SU-DHL-6 (cell line): Measurements from ENCODE around the gene PPP6R2.
"Not testable (repeated sequence)": the region's sequence is repeated elsewhere in the genome, so short reads cannot be mapped to it uniquely, and the experiment has no call there.

ENCODE experiments used
- H2AFZ ChIP-seq: fragments of 200-600 bp; sonication (generic); 2 replicates; pipeline ENCODE4 v1.6.1; 2014; ENCODE audit warnings: low read depth, mild to moderate bottlenecking, moderate library complexity, mixed read lengths, antibody characterized with exemption, low read length; ENCODE audit not compliant: severe bottlenecking
- H3F3A ChIP-seq: fragments of 200-600 bp; shearing (Covaris generic); 2 replicates; pipeline ENCODE4 v1.6.0; 2016; ENCODE audit warnings: antibody characterized with exemption, mild to moderate bottlenecking; ENCODE audit not compliant: insufficient read depth
- H3K27ac ChIP-seq: fragments of 200-600 bp; sonication (generic); 2 replicates; pipeline ENCODE4 v1.5.1; 2016; ENCODE audit warnings: low read depth, mild to moderate bottlenecking, low read length, moderate library complexity, mixed read lengths
- H3K27me3 ChIP-seq: fragments of 200-600 bp; sonication (generic), shearing (Covaris generic); 2 replicates; pipeline ENCODE4 v1.6.0; 2014; ENCODE audit warnings: mild to moderate bottlenecking, low read length
- H3K36me3 ChIP-seq: fragments of 200-600 bp; sonication (generic); 2 replicates; pipeline ENCODE4 v1.6.1; 2014; ENCODE audit warnings: mild to moderate bottlenecking, low read length, mixed read lengths
- H3K4me2 ChIP-seq: fragments of 300-600, 200-600 bp; shearing (Covaris generic), sonication (generic); 2 replicates; pipeline ENCODE4 v1.6.0; 2014; ENCODE audit warnings: low read length, low read depth, mild to moderate bottlenecking; ENCODE audit not compliant: poor library complexity, severe bottlenecking
- H3K4me3 ChIP-seq: fragments of 200-600 bp; sonication (generic); 2 replicates; pipeline ENCODE4 v1.5.1; 2014; ENCODE audit warnings: antibody characterized with exemption, low read length, mild to moderate bottlenecking, mixed read lengths; ENCODE audit not compliant: insufficient read depth, poor library complexity, severe bottlenecking
- H3K79me2 ChIP-seq: fragments of 200-600 bp; sonication (generic); 2 replicates; pipeline ENCODE4 v1.6.1; 2014; ENCODE audit warnings: mild to moderate bottlenecking, low read length, moderate library complexity; ENCODE audit not compliant: insufficient read depth
- H3K9ac ChIP-seq: fragments of 200-600 bp; sonication (generic); 2 replicates; pipeline ENCODE4 v1.7.0; 2014; ENCODE audit warnings: mild to moderate bottlenecking, low read length
- H3K9me2 ChIP-seq: fragments of 200-600 bp; sonication (generic); replicated peaks from 2 replicates; pipeline ENCODE4 v1.6.1; 2014; ENCODE audit warnings: low read length; ENCODE audit not compliant: insufficient read depth
- H3K9me3 ChIP-seq: fragments of 200-600 bp; sonication (generic); 2 replicates; pipeline ENCODE4 v1.6.1; 2014; ENCODE audit warnings: low read length, mixed read lengths; ENCODE audit not compliant: insufficient read depth
- H4K20me1 ChIP-seq: fragments of 200-600 bp; sonication (generic); 2 replicates; pipeline ENCODE4 v1.6.1; 2014; ENCODE audit warnings: low read depth, mild to moderate bottlenecking, antibody characterized with exemption, low read length, moderate library complexity, mixed read lengths
- EZH2phosphoT487 ChIP-seq: fragments of 200-600 bp; sonication (generic), shearing (Covaris generic); conservative IDR thresholded peaks from 2 replicates; pipeline ENCODE4 v1.6.1; 2018; ENCODE audit warnings: mild to moderate bottlenecking, antibody characterized with exemption, low read length, moderate library complexity, mixed read lengths
- TF ChIP-seq, protein P1 (sequence below): fragments of 200-600 bp; sonication (generic); IDR thresholded peaks from one replicate; pipeline ENCODE4 v1.5.1; 2017; ENCODE audit warnings: antibody characterized with exemption, mild to moderate bottlenecking, low read length, moderate library complexity; ENCODE audit not compliant: insufficient read depth, poor library complexity, severe bottlenecking

Gene PPP6R2

DNA sequence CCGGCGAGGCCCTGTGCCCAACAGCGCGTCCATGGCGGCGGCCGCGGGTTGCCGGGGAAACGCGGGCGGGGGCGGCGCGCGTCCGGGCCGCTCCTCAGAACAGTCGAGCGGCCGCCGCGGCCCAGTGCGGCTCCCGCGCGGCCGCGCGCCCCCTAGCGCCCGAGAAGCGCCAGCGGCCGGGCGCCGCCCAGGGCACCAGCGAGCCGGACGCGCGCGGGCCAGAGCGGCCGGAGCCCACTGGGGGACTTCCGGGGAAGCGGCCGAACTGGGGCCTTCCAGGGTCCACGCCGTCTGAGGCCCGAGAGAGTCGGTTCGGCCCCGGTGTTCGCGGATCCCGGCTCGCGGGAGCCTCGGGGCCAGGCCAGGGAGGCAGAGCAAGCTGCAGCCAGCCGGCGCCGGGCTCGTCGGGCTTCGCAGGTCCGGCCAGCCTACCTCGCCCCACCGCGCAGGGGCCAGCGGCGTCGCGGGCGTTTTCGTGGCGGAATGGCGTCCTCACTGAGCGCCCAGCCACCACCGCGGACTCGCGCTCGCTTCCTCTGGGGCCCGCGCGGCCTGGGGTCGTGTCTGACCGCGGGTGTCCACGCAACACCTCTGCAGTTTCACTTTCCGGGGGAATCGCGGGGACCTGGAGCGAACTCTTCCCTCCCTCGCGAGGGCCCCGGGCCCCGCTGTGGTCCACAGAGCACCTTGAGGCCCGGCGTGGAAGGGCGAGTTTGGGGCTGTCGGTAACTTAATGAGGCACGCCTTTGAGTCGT, 16.0 kb upstream of the PPP6R2 start, which contains the start of gene DENND6B:
TSS of gene DENND6B (minus strand) at position 57 of the 755 bp plus-strand sequence. CDS start at position 33, 24 bp downstream.
- Histone ChIP-seq H3F3A (peaks cover 23% of the 10 kb centered on the region), H3K27ac (no peak within 1 kb of the TSS), H3K9me3 (no peaks in the 10 kb centered on the region), H3K27me3 (no peaks in the 10 kb centered on the region), H4K20me1 (no peaks in the 10 kb centered on the region), H3K9me2 (no peaks in the 10 kb centered on the region), H2AFZ (peak within 1 kb of the TSS; percentile 61), H3K36me3 (no peaks in the 10 kb centered on the region), H3K9ac (peak within 1 kb of the TSS; percentile 62), H3K4me2 (peak within 1 kb of the TSS; percentile 52), H3K79me2 (peaks cover 10% of the 10 kb centered on the region; the same call in 1 of the 2 replicates), H3K4me3 (peak within 1 kb of the TSS; percentile 51)
- no peak for TF ChIP-seq EZH2phosphoT487
- TF ChIP-seq, protein P1, sequence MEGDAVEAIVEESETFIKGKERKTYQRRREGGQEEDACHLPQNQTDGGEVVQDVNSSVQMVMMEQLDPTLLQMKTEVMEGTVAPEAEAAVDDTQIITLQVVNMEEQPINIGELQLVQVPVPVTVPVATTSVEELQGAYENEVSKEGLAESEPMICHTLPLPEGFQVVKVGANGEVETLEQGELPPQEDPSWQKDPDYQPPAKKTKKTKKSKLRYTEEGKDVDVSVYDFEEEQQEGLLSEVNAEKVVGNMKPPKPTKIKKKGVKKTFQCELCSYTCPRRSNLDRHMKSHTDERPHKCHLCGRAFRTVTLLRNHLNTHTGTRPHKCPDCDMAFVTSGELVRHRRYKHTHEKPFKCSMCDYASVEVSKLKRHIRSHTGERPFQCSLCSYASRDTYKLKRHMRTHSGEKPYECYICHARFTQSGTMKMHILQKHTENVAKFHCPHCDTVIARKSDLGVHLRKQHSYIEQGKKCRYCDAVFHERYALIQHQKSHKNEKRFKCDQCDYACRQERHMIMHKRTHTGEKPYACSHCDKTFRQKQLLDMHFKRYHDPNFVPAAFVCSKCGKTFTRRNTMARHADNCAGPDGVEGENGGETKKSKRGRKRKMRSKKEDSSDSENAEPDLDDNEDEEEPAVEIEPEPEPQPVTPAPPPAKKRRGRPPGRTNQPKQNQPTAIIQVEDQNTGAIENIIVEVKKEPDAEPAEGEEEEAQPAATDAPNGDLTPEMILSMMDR: no peak

DNA sequence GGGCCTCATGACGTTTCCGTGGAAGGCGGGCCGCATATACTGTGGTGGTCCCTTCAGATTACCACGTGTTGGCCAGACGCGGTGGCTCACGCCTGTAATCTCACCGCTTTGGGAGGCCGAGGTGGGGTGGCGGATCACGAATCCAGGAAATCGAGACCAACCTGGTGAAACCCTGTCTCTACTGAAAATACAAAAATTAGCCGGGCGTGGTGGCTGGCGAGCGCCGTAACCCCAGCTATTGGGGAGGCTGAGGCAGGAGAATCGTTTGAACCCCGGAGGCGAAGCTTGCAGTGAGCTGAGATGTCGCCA, 15.5 kb upstream of the PPP6R2 start:
- no peaks in the 10 kb centered on the region for H3K27me3 ChIP-seq
- H3K36me3 ChIP-seq: no peaks in the 10 kb centered on the region
- no peak overlapping the region for H3K4me3 ChIP-seq
- peaks cover 28% of the 10 kb centered on the region for H3F3A ChIP-seq
- no peaks in the 10 kb centered on the region for H3K9me2 ChIP-seq
- no peaks in the 10 kb centered on the region for H3K9me3 ChIP-seq
- H3K27ac ChIP-seq: no peak overlapping the region
- TF ChIP-seq, protein P1: no peak
- no peak for TF ChIP-seq EZH2phosphoT487
- no peak overlapping the region for H2AFZ ChIP-seq
- no peaks in the 10 kb centered on the region for H4K20me1 ChIP-seq
- peak overlapping the region; percentile 62; the same call in 1 of the 2 replicates for H3K9ac ChIP-seq
- peak overlapping the region; percentile 49 for H3K4me2 ChIP-seq
- H3K79me2 ChIP-seq: peaks cover 10% of the 10 kb centered on the region; the same call in 1 of the 2 replicates

DNA sequence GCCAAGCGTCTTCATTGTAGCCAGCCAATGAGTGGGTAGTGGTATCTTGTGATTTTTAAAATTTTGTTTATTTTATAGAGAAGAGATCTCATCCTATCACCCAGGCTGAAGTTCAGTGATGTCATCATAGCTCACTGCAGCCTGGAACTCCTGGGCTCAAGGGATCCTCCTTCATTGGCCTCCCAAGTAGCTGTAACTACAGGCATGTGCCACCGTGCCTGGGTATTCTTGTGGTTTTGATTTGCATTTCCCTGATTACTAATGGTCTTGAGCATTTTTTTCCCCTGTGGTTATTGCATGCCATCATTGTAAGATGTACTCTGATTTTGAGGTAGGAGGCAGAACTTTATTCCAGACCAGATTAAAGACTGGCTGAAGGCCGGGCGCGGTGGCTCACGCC, 13.9 kb upstream of the PPP6R2 start:
- Histone ChIP-seq H3K4me2 (no peak overlapping the region), H3K27me3 (no peaks in the 10 kb centered on the region), H3K79me2 (peaks cover 10% of the 10 kb centered on the region; the same call in 1 of the 2 replicates), H3K9me3 (no peaks in the 10 kb centered on the region), H3K27ac (peak overlapping the region; percentile 20; the same call in 1 of the 2 replicates), H3K4me3 (no peak overlapping the region), H2AFZ (no peak overlapping the region), H3K9me2 (no peaks in the 10 kb centered on the region), H3K9ac (no peak overlapping the region), H4K20me1 (no peaks in the 10 kb centered on the region), H3F3A (peaks cover 44% of the 10 kb centered on the region), H3K36me3 (no peaks in the 10 kb centered on the region)
- TF ChIP-seq, protein P1: no peak
- TF ChIP-seq EZH2phosphoT487: no peak

DNA sequence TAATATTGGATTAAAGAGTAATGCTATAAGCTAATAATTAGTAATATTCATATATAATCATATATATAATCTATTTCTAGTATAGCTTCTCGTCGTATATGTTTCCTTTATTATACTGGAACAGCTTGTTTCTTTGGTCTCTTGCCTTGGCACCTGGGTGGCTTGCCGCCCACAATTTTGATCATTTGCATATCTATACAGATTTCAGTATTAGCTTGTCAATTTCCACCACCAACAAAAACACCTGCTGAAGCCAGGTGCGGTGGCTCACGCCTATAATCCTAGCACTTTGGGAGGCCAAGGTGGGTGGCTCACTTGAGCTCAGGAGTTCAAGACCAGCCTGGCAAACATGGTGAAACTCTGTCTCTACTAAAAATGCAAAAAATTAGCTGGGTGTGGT, 8.7 kb upstream of the PPP6R2 start:
- H3K27me3 ChIP-seq, H4K20me1 ChIP-seq, H3K9me2 ChIP-seq, H2AFZ ChIP-seq, H3K9me3 ChIP-seq, H3K36me3 ChIP-seq: not testable (repeated sequence)
- peak overlapping the region; percentile 48 for H3K9ac ChIP-seq
- H3K79me2 ChIP-seq: peaks cover 30% of the 10 kb centered on the region
- peaks cover 72% of the 10 kb centered on the region for H3F3A ChIP-seq
- H3K4me2 ChIP-seq: peak overlapping the region; percentile 91
- peak overlapping the region; percentile 39 for H3K4me3 ChIP-seq
- H3K27ac ChIP-seq: peak overlapping the region; percentile 99
